Endometrium (tissue), 2 donors: ENCODE results near the gene EME2.

Experiments used
- FAIRE-seq: peaks from 2 replicates; lab custom pipeline; 2012; peaks lifted over from hg19 to GRCh38; lab: Jason Lieb, UNC
- donor health status: control.
- donor health status: control.

The EME2 gene

DNA sequence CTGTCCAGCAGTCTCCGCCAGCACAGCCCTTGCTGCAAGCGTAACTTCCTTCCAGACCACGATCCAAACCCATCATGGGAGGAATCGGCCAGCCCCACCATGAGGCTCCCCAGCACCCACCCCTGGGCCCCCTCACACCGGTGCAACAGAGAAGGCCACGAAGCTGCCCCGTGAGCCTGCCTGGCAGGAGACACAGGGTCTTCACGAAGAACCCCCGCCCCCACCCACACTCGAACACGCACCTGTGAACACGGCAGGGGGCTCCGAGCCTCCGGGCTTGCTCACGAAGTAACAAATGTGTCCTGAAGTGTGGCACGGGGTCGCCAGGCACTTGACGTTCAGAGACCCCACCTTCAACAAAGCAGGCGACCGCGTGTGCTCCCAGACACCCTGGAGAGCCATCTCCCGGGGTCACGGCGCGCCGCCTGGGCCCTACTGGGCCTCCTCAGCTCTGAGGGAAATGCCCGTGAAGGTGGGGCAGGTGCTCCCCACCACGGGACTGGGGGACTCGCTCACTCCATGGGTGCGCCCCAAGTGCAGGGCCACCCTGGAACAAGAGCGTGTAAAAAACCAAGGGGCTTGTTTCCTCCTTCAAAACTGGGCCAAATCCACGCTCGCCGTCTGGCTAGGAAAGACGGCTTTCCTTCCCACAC is 46.4 kb downstream of the EME2 start:
- no peak for FAIRE-seq

DNA sequence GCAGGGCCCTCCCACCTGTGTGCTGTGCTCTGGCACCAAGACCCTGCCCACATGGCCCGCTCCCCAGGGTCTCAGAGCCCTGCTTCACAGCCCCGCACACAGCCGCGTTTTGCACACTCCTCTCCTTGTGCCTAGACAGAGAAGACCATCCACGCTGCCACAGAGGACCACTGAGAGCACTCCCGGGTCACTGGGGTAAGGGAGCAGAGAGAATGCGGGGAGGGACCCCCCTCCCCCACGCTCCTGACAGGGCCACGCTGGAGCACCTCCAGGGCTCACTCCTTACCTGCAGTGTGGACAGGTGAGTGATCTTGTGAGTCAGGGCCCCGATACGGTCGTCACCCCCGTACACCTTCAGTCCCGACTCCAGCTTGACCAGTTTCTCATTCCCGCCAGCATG is 47.0 kb downstream of the EME2 start:
- FAIRE-seq = no peak

DNA sequence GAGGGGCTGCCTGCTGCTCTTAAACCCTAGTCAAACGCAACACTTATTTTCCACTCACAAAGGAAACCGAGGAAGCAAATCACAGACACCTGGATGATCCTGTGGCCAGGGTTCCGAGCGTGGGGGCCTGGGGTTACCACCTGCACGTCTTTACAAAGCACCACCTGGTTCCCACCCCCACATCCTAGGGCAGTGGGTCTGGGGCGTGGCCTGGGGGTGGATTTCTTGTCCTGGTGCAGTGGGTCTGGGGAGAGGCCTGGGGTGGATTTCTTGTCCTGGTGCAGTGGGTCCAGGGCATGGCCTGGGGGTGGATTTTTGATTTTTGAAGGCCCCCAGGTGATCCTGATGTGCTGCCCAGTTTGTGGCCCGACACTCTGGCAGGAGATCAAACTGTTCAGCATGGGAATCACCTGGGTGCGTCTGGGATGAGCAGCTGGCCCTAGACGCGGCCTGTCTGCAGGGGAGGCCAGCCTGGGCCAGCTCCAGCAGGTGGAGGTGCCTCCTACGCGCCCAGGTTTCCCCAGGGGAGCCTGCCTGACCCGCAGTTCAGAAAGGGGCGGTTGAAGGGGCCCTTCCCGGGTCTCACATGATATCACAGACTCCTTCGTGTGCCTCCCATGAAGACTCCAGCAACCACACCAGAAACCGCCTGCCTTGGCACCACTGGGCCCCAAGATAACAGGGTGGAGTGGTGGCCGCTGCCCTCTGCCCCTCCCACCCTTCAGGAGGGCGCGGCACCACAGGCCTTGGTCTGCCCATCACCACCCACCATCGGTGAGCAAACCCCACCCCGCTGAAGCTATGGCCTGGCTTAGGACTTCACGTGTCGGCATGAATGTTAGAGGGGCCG is 47.7 kb downstream of the EME2 start:
- FAIRE-seq = no peak

DNA sequence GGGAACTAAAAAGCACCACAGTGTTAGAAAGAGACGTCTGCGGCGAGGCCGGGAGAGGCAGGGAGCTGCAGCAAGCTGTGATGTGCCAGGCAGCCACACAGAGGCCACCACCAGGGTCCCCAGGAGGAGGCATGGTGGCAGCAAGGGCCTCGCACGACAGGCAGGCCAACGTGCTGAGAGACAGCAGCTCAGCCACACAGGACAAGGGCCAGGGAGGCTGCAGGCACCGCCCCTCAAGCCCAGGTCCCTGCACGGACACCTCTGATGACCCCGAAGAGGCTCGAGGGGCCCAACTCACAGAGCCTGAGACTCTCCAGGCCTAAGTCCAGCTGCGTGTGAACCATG is 48.3 kb downstream of the EME2 start:
- no peak for FAIRE-seq

DNA sequence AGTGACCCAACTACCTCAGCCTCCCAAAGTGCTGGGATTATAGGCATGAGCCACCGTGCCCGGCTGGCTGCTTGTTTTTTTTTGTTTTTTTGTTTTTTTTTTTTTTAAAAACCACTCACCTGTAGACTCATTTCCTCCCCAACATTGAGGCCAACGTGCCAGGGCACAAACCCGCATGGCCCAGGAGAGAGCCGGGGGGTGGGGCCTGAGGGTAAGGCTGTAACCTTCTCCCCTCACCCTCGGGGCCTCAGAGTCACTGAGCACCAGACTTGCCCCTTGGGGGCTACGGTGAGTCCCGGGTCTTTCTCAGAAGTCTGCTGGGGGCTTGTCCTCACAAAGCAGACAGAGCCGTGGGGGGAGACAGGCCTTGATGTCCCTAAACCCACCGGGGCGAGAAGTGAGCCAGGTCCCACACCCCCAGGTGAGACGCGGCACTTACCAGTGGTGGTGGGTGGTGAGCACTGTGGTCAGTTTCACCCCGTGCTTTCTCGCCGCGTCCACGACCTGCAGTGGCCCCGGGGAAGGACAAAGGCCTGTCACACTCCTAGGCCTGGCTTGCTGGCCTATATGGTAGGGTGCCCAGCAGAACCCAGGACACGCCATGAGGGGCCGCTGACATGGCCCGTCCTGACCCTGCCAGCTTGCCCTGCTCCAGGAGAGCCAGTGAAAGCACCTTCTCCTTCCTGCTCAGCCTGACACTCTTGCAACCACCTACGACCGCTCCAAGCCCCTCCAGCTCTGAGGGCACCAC is 49.4 kb downstream of the EME2 start:
- no peak for FAIRE-seq

DNA sequence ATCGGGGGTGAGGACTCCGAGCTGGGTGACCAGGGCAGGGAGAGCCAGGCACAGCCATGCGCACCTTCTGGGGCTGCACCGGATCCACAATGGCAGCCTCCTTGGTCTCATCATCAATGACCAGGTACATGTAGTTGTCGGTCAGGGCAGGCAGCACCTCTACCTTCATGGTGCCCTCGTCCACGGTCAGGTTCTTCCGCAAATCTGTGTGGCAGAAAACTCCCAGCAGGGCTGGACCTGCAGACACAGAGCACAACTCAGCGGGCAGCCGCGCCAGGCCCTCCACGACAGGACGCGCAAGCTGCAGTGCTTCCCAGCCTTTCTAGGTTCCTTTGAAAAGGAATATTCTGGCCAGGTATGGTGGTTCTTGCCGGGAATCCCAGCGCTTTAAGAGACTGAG is 50.2 kb downstream of the EME2 start:
- FAIRE-seq = no peak

DNA sequence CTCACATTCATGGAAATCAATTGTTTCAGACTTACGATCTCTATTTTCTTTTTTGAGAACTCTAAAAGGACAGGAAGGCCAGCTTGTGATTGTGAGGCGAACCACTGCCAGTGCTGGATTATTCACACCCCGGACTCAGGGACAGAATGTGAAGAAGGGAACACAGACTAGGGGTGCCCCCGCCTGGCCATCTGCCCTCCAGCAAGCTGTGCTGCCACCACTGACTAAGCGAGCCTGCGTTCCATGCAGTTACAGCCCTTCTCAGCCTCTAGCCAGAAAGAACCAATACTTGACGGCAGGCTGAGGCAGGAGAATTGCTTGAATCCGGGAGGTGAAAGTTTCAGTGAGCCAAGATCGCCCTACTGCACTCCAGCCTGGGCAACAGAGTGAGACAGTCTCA is 51.2 kb downstream of the EME2 start:
- no peak for FAIRE-seq

DNA sequence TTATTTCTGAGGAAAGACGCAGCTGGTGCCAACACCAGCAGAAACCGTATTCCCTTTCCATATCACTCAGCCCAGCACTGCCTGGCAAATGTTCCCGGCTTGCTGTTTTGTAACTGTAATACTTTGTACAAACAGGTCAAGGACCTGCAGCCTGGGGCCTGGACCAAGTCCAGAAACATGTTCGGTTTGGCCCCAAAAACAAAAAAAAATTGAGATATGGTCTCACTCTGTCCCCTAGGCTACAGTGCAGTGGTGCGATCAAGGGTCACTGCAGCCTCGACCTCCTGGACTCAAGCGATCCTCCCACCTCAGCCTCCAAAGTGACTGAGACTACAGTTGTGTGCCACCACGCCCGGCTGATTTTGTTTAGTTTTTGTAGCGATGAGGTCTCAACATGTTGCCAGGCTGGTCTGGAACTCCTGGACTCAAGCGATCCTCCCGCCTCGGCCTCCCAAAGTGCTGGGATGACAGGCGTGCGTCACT is 52.8 kb downstream of the EME2 start:
- no peak for FAIRE-seq
